ENCODE results near the gene PVR. TPM values are rescaled to one million over a fixed set of nuclear protein-coding genes. Genes with fewer than 3 reads are reported as not detected.

Gene PVR
- total and polyA plus RNA-seq, 12 donors: 28.7 to 57.8 (median 45.0) TPM

DNA sequence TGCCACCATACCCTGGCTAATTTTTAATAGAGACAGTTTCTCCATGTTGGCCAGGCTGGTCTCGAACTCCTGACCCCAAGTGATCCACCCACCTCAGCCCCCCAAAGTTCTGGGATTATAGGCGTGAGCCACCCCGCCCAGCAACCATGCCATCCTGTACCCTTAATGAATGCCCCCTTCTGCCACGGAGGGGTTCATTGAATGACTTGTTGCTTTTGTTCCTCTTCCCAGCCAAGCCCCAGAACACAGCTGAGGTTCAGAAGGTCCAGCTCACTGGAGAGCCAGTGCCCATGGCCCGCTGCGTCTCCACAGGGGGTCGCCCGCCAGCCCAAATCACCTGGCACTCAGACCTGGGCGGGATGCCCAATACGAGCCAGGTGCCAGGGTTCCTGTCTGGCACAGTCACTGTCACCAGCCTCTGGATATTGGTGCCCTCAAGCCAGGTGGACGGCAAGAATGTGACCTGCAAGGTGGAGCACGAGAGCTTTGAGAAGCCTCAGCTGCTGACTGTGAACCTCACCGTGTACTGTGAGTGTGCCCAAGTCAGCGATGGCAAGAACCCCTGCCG, 6.0 kb downstream of the PVR start:
- WGBS, 4 donors: 78 to 87% (median 83%) methylated on average over 10 to 15 of the region's 15 CpGs
- intact Hi-C loops (cut with DNase I): loop anchor here in 1 of 2 donors (10.0 kb wide), 1 partner anchor 115 kb away; no protein-coding TSS in a partner anchor
- Histone ChIP-seq H3K27me3 (no peaks in the 10 kb centered on the region), H3K4me3 (no peak overlapping the region), H3K9me3 (replicated peaks in 1 of 3) (no peaks in the 10 kb centered on the region), H3K4me1 (replicated peaks in 1 of 2) (peaks cover 23 to 37% of the 10 kb centered on the region in 2 donors), H3K36me3 (replicated peaks in 1 of 2) (peaks cover 0 to 52% of the 10 kb centered on the region in 2 donors), H3K27ac (peak overlapping the region in 2 of 5 donors; percentile 20 to 74)
- TF ChIP-seq POLR2A (IDR thresholded peaks at IDR 0.05): no peak
- TF ChIP-seq, protein P1, sequence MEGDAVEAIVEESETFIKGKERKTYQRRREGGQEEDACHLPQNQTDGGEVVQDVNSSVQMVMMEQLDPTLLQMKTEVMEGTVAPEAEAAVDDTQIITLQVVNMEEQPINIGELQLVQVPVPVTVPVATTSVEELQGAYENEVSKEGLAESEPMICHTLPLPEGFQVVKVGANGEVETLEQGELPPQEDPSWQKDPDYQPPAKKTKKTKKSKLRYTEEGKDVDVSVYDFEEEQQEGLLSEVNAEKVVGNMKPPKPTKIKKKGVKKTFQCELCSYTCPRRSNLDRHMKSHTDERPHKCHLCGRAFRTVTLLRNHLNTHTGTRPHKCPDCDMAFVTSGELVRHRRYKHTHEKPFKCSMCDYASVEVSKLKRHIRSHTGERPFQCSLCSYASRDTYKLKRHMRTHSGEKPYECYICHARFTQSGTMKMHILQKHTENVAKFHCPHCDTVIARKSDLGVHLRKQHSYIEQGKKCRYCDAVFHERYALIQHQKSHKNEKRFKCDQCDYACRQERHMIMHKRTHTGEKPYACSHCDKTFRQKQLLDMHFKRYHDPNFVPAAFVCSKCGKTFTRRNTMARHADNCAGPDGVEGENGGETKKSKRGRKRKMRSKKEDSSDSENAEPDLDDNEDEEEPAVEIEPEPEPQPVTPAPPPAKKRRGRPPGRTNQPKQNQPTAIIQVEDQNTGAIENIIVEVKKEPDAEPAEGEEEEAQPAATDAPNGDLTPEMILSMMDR (IDR thresholded peaks at IDR 0.05): no peak
- DNase-seq: peak in 1 of 7 donors; percentile 28

DNA sequence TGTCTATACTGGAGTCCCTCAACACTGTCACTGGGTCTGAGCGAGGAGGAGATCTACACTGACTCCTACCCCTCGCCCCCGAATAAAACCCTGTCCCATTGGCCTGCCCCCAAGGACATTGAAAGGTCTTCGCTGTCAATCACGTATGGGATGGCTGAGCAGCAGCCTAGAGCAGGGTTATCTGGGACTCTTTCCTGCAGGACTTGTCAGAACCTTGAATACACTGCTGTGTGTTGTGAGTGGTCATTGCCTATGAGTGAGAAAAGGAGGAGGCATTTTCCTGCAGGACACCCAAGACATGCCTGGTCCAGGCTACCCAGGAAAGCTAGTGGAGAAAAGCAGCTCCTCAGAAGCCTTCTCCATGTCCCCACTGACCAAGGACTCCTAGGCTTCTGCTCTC, 9.6 kb downstream of the PVR start:
- no peaks in the 10 kb centered on the region for H3K9me3 ChIP-seq (replicated peaks in 1 of 3)
- peaks cover 9 to 10% of the 10 kb centered on the region in 2 donors for H3K4me1 ChIP-seq (replicated peaks in 1 of 2)
- intact Hi-C loops (cut with DNase I): loop anchor here in 1 of 2 donors (10.0 kb wide), 1 partner anchor 111 kb away; no protein-coding TSS in a partner anchor
- WGBS, 4 donors: 57 to 73% (median 69%) methylated on average over 5 of the region's 5 CpGs
- H3K4me3 ChIP-seq: no peak overlapping the region
- no peaks in the 10 kb centered on the region for H3K27me3 ChIP-seq
- TF ChIP-seq, protein P1 (IDR thresholded peaks at IDR 0.05): no peak
- TF ChIP-seq POLR2A (IDR thresholded peaks at IDR 0.05): no peak
- peak in 1 of 7 donors; percentile 18 for DNase-seq
- H3K27ac ChIP-seq: no peak overlapping the region
- H3K36me3 ChIP-seq (replicated peaks in 1 of 2): peaks cover 0 to 78% of the 10 kb centered on the region in 2 donors

DNA sequence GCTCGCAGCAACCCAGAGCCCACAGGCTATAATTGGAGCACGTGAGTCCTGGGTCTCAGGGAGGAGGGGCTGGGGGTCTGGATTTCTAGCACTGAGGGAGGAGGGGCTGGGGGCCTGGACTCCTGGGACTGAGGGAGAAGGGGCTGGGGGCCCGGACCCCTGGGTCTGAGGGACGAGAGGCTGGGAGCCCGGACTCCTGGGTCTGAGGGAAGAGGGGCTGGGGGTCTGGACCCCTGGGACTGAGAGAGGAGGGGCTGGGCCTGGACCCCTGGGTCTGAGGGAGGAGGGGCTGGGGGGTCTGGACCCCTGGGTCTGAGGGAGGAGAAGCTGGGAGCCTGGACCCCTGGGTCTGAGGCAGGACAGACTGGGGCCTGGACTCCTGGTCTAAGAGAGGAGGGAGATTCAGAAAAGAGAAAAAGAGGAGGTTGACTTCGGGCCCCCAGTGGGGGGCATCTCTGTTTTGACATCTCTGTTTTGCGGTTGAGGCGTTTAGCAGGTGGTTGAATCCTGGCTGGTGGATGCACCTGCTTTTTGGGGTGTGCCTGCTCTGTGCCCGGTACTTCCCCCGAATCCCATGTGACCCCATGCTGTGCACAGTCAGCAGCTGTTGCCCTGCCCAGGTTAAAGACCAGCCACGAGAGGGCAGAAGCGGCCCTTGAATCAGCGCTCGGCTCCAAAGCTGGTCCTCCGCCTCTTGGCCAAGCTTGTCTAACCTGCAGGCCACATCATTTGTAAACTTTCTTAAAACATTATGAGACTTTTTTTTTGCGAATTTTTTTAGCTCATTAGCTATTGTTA, 10.5 kb downstream of the PVR start:
- Histone ChIP-seq H3K27ac (peak overlapping the region in 1 of 5 donors; percentile 26), H3K9me3 (replicated peaks in 1 of 3) (no peaks in the 10 kb centered on the region), H3K4me1 (replicated peaks in 1 of 2) (peaks cover under 1 to 2% of the 10 kb centered on the region in 2 donors), H3K27me3 (no peaks in the 10 kb centered on the region), H3K4me3 (no peak overlapping the region), H3K36me3 (replicated peaks in 1 of 2) (peaks cover 0 to 87% of the 10 kb centered on the region in 2 donors)
- no peak for TF ChIP-seq POLR2A (IDR thresholded peaks at IDR 0.05)
- TF ChIP-seq, protein P1 (IDR thresholded peaks at IDR 0.05): peak; percentile 49 to 79 (median 70)
- 14 to 46% (median 42%) methylated on average over 9 to 16 of the region's 16 CpGs for WGBS, 4 donors
- DNase-seq: peak; percentile 78 to 92 (median 89)
- intact Hi-C loops (cut with DNase I): loop anchor here in 1 of 2 donors (10.0 kb wide), 1 partner anchor 111 kb away; no protein-coding TSS in a partner anchor

DNA sequence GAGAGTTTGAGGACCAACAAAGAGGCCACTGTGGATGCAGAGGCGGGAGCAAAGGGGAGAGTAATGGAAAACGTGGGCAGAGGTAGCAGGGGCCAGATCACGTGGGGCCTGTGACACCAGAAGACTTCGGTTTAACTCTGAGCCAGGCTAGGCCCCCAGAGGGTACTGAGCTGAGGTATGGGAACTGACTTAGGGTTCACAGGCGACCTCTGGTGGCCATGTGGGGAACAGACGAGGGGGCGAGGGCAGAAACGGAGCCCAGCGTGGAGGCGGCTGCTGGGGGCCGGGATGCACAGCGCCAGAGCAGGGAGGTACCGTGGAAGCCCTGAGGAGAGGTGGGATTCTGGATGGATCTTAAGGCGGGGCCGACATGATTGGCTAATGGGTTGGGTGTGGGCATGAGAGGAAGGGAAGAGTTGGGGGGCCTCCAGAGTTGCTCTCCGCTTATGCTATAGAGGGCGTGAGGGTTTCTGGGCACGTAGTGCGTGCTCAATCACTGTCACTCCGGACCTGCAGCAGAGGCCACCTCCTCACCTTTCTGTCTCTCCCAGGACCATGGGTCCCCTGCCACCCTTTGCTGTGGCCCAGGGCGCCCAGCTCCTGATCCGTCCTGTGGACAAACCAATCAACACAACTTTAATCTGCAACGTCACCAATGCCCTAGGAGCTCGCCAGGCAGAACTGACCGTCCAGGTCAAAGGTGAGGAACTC, 13.7 kb downstream of the PVR start:
- Histone ChIP-seq H3K27me3 (no peaks in the 10 kb centered on the region), H3K27ac (no peak overlapping the region), H3K4me3 (no peak overlapping the region), H3K4me1 (replicated peaks in 1 of 2) (peaks cover 0 to 4% of the 10 kb centered on the region in 2 donors), H3K36me3 (replicated peaks in 1 of 2) (peaks cover 0 to 83% of the 10 kb centered on the region in 2 donors), H3K9me3 (replicated peaks in 1 of 3) (no peaks in the 10 kb centered on the region)
- 36 to 43% (median 39%) methylated on average over 24 to 25 of the region's 25 CpGs for WGBS, 4 donors
- intact Hi-C loops (cut with DNase I): loop anchor here (5.0 to 10.0 kb wide), 2 partner anchors 85 to 107 kb away; no protein-coding TSS in a partner anchor
- no peak for TF ChIP-seq POLR2A (IDR thresholded peaks at IDR 0.05)
- TF ChIP-seq, protein P1 (IDR thresholded peaks at IDR 0.05): peak; percentile 76 to 90 (median 87)
- DNase-seq: peak; percentile 51 to 78 (median 67)

Data from adrenal gland (tissue), 12 donors.